HG03378 (cell line): Measurements from ENCODE around the gene ZFP69.

Source experiments
- ATAC-seq: cut with Tn5 transposase; IDR thresholded peaks from one replicate; pipeline ENCODE4 v1.9.1; 2021; ENCODE audit warnings: mild to moderate bottlenecking, moderate library complexity; ENCODE audit not compliant: unreplicated experiment

The ZFP69 gene

GRCh38 chr1:40507973-40508372 lies 30.9 kb downstream of the ZFP69 start:
- ATAC-seq: no peak

- no peak for ATAC-seq
These were observed 31.6 kb downstream of the ZFP69 start, which contains the start of gene EXO5 for GRCh38 chr1:40508375-40509341. TSS of gene EXO5 (plus strand) at chr1:40508767. CDS start at chr1:40514545, 5,778 bp downstream.

- ATAC-seq: no peak
These were observed 42.4 kb downstream of the ZFP69 start for GRCh38 chr1:40519517-40519916.

GRCh38 chr1:40530735-40531380 lies 53.8 kb downstream of the ZFP69 start:
- no peak for ATAC-seq

DNA sequence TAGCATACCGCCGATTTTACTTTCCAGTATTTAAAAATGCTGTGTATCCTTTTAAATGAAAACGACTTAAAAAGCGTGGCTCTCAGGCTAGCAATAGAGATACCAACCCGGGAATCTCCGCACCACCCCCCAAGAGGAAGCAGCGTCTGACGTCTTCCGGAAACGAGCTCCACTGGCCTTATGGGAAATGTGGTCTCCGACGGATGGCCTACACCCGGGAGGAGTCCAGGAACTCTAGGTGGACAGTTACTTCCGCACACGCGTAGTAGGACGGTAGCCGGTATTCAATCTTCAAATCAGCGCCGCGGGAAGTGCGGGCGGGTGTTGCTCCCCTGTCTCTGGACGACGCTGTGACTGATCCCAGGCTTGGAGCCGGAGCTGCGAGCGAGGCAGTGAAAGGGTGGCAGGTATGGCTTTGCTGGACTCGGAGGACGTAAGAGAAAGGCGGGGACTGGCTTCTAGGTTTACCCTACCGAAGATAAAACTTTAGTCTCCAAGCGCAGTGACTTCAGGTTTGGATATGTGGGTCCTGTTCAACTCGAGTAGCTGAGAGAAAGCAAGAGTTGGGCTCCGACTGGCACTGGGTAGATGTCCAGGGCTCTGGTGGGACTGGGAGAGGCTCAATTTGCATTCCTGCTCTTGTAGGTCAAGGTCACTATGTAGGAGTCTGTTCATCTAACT lies 54.4 kb downstream of the ZFP69 start, which contains the start of gene ZNF684:
ZNF684 (plus strand) TSS at position 257 of the 681 bp plus-strand sequence. CDS start 1,530 bp downstream, outside the sequence.
- peak; percentile 86 for ATAC-seq

DNA sequence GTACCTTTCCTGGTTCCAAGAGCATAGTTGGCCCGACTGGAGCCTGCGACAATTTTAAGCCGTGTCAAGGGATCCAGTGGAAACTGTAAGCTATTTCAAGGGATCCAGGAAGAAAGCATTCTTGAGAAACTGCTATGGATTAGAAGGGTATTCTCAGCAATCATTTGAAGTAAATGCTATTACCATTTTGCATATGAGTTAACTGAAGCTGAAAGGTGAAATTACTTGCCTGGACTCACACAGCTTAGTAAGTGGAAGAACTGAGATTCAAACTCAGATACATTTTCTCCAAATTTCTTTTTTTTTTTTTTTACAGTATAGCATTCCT lies 54.9 kb downstream of the ZFP69 start:
- peak; percentile 19 for ATAC-seq

DNA sequence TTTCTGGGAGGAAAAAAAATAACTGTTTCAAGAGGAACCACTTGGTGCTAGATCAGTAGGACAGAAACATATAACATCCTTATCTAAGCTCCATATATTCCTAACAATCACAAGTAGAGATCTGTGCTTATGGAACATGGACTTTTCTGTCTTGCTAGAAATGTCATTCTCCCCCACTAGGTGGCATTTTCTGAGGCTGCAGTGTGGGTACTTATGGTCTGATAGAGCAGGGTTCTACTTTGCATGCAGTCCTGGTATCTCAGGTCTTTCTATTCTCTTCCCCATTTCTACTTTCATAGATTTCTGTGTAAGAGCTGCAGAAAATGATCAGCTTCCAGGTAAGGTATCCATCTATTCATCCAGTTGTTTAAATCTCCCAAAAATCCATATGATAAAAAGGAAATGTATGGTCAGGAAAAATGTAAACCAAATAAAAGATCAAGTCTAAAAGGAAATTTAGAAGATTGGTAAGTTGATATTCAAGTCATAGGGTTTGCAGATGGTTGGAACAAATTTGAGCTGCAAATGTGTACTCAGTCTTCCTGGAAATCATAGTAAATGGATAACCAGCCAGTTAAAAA lies 55.8 kb downstream of the ZFP69 start:
- ATAC-seq: no peak

GRCh38 chr1:40534589-40534988 lies 57.5 kb downstream of the ZFP69 start:
- ATAC-seq: no peak

DNA sequence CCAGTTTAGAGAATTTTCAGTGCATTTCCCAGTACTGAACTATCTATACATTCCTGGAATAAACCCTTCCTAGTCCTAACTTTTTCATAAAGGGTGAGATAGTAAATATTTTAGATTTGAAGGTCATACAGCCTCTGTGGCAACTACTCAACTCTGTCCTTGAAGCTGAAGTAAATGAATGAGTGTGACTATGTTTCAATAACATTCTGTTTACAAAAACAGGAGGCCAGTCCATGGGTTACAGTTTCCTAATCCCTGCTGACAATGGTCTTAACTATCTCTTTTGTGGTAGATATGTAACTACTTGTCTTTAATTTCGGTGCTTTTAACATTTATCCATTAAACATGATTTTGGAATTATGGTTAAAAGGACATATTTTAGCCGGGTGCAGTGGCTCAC lies 58.6 kb downstream of the ZFP69 start:
- ATAC-seq: no peak

- no peak for ATAC-seq
These were observed 62.2 kb downstream of the ZFP69 start for GRCh38 chr1:40539338-40539737.
